Activated CD4-positive, alpha-beta T cell treated with anti-CD3 and anti-CD28 coated beads, Interleukin-2, amount 10 ng/mL, durations not matched to agents 24 days and 14 days (primary cell): ENCODE data around the gene LRRC47. TPM values are rescaled to one million over a fixed set of nuclear protein-coding genes. Genes with fewer than 3 reads are reported as not detected.

Experiments used
- total RNA-seq: library from RNA; stranded (reverse); gene quantifications from 2 replicates; pipeline ENCODE4 v1.2.3, GENCODE V29; 2022

LRRC47 gene
- total RNA-seq, 1 donor from 2014 or later = 40.8 TPM

Other genes with a start within 250 kb of the LRRC47 start
- 1.7 and 2.1 TPM in 2 replicates for gene MEGF6, start 185.0 kb downstream of the LRRC47 start, total RNA-seq
- 8.6 and 9.7 TPM in 2 replicates for gene TPRG1L, start 171.5 kb downstream of the LRRC47 start, total RNA-seq
- 41.3 and 44.7 TPM in 2 replicates for gene WRAP73, start 146.4 kb downstream of the LRRC47 start, total RNA-seq
- 1.3 and 1.4 TPM in 2 replicates for gene TP73, start 144.0 kb downstream of the LRRC47 start, total RNA-seq
- gene CCDC27, start 44.0 kb downstream of the LRRC47 start, total RNA-seq = not detected in 2 replicates
- 0.66 and 1.4 TPM in 2 replicates for gene SMIM1, start 23.7 kb downstream of the LRRC47 start, total RNA-seq
- gene CEP104, start 60.7 kb upstream of the LRRC47 start, total RNA-seq = 46.2 and 48.1 TPM in 2 replicates
- gene DFFB, start 61.0 kb upstream of the LRRC47 start, total RNA-seq = 15.0 and 15.9 TPM in 2 replicates
- gene C1orf174, start 103.8 kb upstream of the LRRC47 start, total RNA-seq = 50.5 and 51.5 TPM in 2 replicates